ENCODE data around the gene HHLA2.

DNA sequence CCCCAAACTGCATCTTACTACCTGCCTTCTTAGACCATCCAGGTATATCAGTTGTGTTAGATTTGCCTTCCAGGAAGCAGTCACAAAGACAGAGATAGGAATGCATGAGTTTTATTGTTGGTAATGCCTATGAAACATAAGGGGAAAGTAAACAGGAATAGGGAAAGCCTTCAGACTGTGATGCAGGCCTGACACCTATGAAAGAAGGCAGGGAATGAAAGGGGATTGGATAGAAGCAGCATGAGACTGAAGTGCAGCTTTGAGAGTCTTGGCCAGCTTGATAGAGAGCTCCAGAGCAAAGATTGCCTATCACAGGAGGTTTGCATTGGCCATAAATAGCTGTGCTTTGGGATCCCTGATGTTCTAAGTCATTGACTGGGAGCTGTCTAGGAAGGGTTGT, 15.9 kb upstream of the HHLA2 start:
- TF ChIP-seq, protein P1, sequence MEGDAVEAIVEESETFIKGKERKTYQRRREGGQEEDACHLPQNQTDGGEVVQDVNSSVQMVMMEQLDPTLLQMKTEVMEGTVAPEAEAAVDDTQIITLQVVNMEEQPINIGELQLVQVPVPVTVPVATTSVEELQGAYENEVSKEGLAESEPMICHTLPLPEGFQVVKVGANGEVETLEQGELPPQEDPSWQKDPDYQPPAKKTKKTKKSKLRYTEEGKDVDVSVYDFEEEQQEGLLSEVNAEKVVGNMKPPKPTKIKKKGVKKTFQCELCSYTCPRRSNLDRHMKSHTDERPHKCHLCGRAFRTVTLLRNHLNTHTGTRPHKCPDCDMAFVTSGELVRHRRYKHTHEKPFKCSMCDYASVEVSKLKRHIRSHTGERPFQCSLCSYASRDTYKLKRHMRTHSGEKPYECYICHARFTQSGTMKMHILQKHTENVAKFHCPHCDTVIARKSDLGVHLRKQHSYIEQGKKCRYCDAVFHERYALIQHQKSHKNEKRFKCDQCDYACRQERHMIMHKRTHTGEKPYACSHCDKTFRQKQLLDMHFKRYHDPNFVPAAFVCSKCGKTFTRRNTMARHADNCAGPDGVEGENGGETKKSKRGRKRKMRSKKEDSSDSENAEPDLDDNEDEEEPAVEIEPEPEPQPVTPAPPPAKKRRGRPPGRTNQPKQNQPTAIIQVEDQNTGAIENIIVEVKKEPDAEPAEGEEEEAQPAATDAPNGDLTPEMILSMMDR (IDR thresholded peaks at IDR 0.05) = no peak
- TF ChIP-seq POLR2A (IDR thresholded peaks at IDR 0.05) = no peak

Data from body of pancreas (tissue), 4 donors.